WTC11 (cell line): Measurements from ENCODE around the gene SKOR2. TPM values are rescaled to one million over a fixed set of nuclear protein-coding genes. Genes with fewer than 3 reads are reported as not detected.
A peak's percentile ranks its signal among the peaks of the same experiment; 100 is the strongest.
"Not testable (repeated sequence)": the region's sequence is repeated elsewhere in the genome, so short reads cannot be mapped to it uniquely, and the experiment has no call there.

ENCODE experiments used
- ATAC-seq: fragments of 200-7000 bp; cut with Tn5 transposase; 2 replicates; pipeline ENCODE4 v1.10.0; 2021; ENCODE audit warnings: mild to moderate bottlenecking, moderate library complexity
- CTCF ChIA-PET: fragments of 300-600 bp; sonication (Branson Sonifier 250); formaldehyde crosslinking; loops from one replicate; lab custom pipeline; 2021; ENCODE audit warnings: antibody characterized with exemption; lab: Charles Lee
- POLR2A ChIA-PET: fragments of 350-600 bp; sonication (Branson Sonifier 250); formaldehyde crosslinking; loops from one replicate; lab custom pipeline; 2021; ENCODE audit warnings: antibody characterized with exemption; lab: Charles Lee
- DNase-seq: peaks from one replicate; pipeline ENCODE4 v3.0.0; 2021; ENCODE audit warnings: low spot score
- H3K27ac Mint-ChIP-seq: 2 replicates; pipeline ENCODE4 v1.8.0; 2021; ENCODE audit warnings: mixed read lengths
- H3K27me3 Mint-ChIP-seq: 2 replicates; pipeline ENCODE4 v1.8.0; 2021; ENCODE audit warnings: low read depth, mild to moderate bottlenecking, moderate library complexity, mixed read lengths
- H3K36me3 Mint-ChIP-seq: 2 replicates; pipeline ENCODE4 v1.8.0; 2021; ENCODE audit warnings: mixed read lengths
- H3K4me1 Mint-ChIP-seq: 2 replicates; pipeline ENCODE4 v1.8.0; 2022; ENCODE audit warnings: mixed read lengths
- H3K4me3 Mint-ChIP-seq: 2 replicates; pipeline ENCODE4 v1.8.0; 2021; ENCODE audit warnings: mild to moderate bottlenecking, moderate library complexity, mixed read lengths
- H3K9me3 Mint-ChIP-seq: 2 replicates; pipeline ENCODE4 v1.8.0; 2021; ENCODE audit warnings: mixed read lengths
- total RNA-seq: library from RNA; stranded (reverse); gene quantifications from 3 replicates; pipeline ENCODE4 v1.2.3, GENCODE V29; 2021

SKOR2 gene
- total RNA-seq, 1 experiment from 2014 or later = 1.3 TPM

GRCh38 chr18:47158404-47158803 is 93.1 kb downstream of the SKOR2 start:
- POLR2A ChIA-PET, H3K36me3 Mint-ChIP-seq, H3K4me3 Mint-ChIP-seq, H3K27ac Mint-ChIP-seq, H3K27me3 Mint-ChIP-seq, H3K9me3 Mint-ChIP-seq, CTCF ChIA-PET, DNase-seq: not testable (repeated sequence)
- 0 out of 2 replicates have a peak, but pooled peaks have one; percentile 24 for ATAC-seq
- peaks cover 11% of the 10 kb centered on the region for H3K4me1 Mint-ChIP-seq

Other genes with a start within 250 kb of the SKOR2 start
- not detected in 3 replicates for gene ELOA2, start 216.0 kb downstream of the SKOR2 start, total RNA-seq
- gene HDHD2, start 101.2 kb downstream of the SKOR2 start, total RNA-seq = 42.1 to 57.6 TPM (median 49.6 TPM) in 3 replicates
- 6.7 to 7.7 TPM (median 7.3 TPM) in 3 replicates for gene IER3IP1, start 75.3 kb downstream of the SKOR2 start, total RNA-seq